Hepatocyte (in vitro differentiated cells): ENCODE results near the gene IGF2BP3. TPM values are rescaled to one million over a fixed set of nuclear protein-coding genes. Genes with fewer than 3 reads are reported as not detected.

ENCODE experiments used
- DNase-seq: peaks from one replicate; pipeline ENCODE4 v3.0.0-alpha.2; 2016; ENCODE audit warnings: low spot score
- H2AFZ ChIP-seq: fragments of 200-600 bp; sonication (generic); 2 replicates; pipeline ENCODE4 v1.6.0; 2016; ENCODE audit warnings: antibody characterized with exemption, mild to moderate bottlenecking
- H3K27ac ChIP-seq: fragments of 200-600 bp; sonication (generic); 2 replicates; pipeline ENCODE4 v1.5.1; 2016; ENCODE audit warnings: mild to moderate bottlenecking
- H3K27me3 ChIP-seq: fragments of 200-600 bp; sonication (generic); 2 replicates; pipeline ENCODE4 v1.6.1; 2016
- H3K36me3 ChIP-seq: fragments of 200-600 bp; sonication (generic); replicated peaks from 2 replicates; pipeline ENCODE4 v1.5.1; 2016; ENCODE audit warnings: low read depth; ENCODE audit not compliant: insufficient read depth
- H3K4me1 ChIP-seq: fragments of 200-600 bp; sonication (generic); 2 replicates; pipeline ENCODE4 v1.5.1; 2016; ENCODE audit warnings: mild to moderate bottlenecking, moderate library complexity; ENCODE audit not compliant: insufficient read depth
- H3K4me2 ChIP-seq: fragments of 200-600 bp; sonication (generic); 2 replicates; pipeline ENCODE4 v1.6.0; 2016
- H3K4me3 ChIP-seq: fragments of 200-600 bp; sonication (generic); 2 replicates; pipeline ENCODE4 v1.5.1; 2016; ENCODE audit warnings: mild to moderate bottlenecking
- H3K79me2 ChIP-seq: fragments of 200-600 bp; sonication (generic); 2 replicates; pipeline ENCODE4 v1.6.0; 2017; ENCODE audit warnings: mild to moderate bottlenecking
- H3K9me2 ChIP-seq: fragments of 200-600 bp; sonication (generic); replicated peaks from 2 replicates; pipeline ENCODE4 v1.6.0; 2017; ENCODE audit warnings: mild to moderate bottlenecking; ENCODE audit not compliant: insufficient read depth
- H3K9me3 ChIP-seq: fragments of 200-600 bp; sonication (generic); 2 replicates; pipeline ENCODE4 v1.5.1; 2016; ENCODE audit warnings: low read depth, mild to moderate bottlenecking
- H4K20me1 ChIP-seq: fragments of 200-600 bp; sonication (generic); 2 replicates; pipeline ENCODE4 v1.6.0; 2016; ENCODE audit warnings: mild to moderate bottlenecking; ENCODE audit not compliant: insufficient read depth, poor library complexity, severe bottlenecking
- EZH2 ChIP-seq: fragments of 200-600 bp; sonication (generic); IDR thresholded peaks from 2 replicates; pipeline ENCODE4 v1.6.1; 2016; ENCODE audit warnings: antibody characterized with exemption, mild to moderate bottlenecking, borderline replicate concordance
- EZH2phosphoT487 ChIP-seq: fragments of 200-600 bp; sonication (generic); IDR thresholded peaks from one replicate; pipeline ENCODE4 v1.6.1; 2018; ENCODE audit warnings: antibody characterized with exemption, mild to moderate bottlenecking, low read depth, moderate library complexity; ENCODE audit not compliant: unreplicated experiment, severe bottlenecking
- WGBS: methylation state at CpG from one replicate; pipeline ENCODE4 v1.1.6; 2016; ENCODE audit warnings: low lambda C conversion rate; ENCODE audit errors: missing lambda C conversion rate; 5-methylcytosine and 5-hydroxymethylcytosine counted together
- polyA plus RNA-seq: library from polyadenylated mRNA; unstranded; fragments of >200 nt; fragmentation: Nextera tagmentation; extraction: Ambion mirVana; gene quantifications from 2 replicates; pipeline ENCODE4 v1.2.1, GENCODE V29; 2016
- total RNA-seq: library from RNA; depleted of rRNA; stranded (reverse); fragments of >200 nt; gene quantifications from 2 replicates; pipeline ENCODE4 v1.2.3, GENCODE V29; 2014
- TF ChIP-seq, protein P1 (sequence below): fragments of 200-600 bp; sonication (generic); IDR thresholded peaks from 2 replicates; pipeline ENCODE4 v1.5.1; 2016; ENCODE audit warnings: antibody characterized with exemption, mild to moderate bottlenecking; ENCODE audit not compliant: poor library complexity

The IGF2BP3 gene
- total and polyA plus RNA-seq, 2 experiments from 2014 or later: 28.9 to 73.1 TPM

DNA sequence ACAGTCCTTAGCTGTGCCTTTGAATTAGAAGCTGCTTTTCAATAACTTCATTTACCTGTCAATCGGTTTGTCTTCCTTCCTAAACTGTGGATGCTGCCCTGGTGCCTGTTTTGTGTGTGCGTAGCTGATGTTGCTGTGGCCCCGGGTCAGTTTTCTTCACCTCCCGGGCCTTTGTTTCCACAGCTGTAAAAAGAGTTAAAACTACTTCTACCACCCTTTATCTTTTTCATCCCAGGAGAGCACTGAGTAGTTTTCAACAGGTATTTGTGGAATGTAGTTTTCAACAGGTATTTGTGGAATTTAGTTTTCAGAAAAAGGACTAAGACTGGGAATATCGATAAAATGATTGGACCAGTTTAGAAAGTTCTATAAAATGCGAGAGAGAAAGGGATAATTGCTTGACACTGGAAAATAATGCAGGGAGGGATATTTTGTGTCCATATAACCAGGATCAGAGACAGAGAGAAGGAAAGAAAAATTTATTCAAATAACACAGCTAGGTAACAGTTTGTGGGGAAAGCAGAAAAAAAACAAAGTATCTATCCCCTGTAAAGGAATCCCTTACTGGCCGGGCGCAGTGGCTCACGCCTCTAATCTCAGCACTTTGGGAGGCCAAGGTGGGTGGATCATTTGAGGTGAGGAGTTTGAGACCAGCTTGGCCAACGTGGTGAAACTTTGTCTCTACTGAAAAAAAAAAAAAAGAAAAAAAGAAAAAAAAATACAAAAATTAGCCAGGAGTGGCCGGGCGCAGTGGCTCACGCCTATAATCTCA is 15.9 kb upstream of the IGF2BP3 start:
- no peak overlapping the region for H3K4me3 ChIP-seq
- H3K4me1 ChIP-seq: no peaks in the 10 kb centered on the region
- no peaks in the 10 kb centered on the region for H4K20me1 ChIP-seq
- no peaks in the 10 kb centered on the region for H3K9me3 ChIP-seq
- H2AFZ ChIP-seq: no peak overlapping the region
- DNase-seq: no peak
- no peaks in the 10 kb centered on the region for H3K9me2 ChIP-seq
- no peak overlapping the region for H3K4me2 ChIP-seq
- no peaks in the 10 kb centered on the region for H3K36me3 ChIP-seq
- WGBS: 63% methylated on average over 12 of the region's 13 CpGs
- H3K79me2 ChIP-seq: no peaks in the 10 kb centered on the region
- H3K27ac ChIP-seq: no peak overlapping the region
- TF ChIP-seq EZH2 (no peak), EZH2phosphoT487 (no peak)
- TF ChIP-seq, protein P1, sequence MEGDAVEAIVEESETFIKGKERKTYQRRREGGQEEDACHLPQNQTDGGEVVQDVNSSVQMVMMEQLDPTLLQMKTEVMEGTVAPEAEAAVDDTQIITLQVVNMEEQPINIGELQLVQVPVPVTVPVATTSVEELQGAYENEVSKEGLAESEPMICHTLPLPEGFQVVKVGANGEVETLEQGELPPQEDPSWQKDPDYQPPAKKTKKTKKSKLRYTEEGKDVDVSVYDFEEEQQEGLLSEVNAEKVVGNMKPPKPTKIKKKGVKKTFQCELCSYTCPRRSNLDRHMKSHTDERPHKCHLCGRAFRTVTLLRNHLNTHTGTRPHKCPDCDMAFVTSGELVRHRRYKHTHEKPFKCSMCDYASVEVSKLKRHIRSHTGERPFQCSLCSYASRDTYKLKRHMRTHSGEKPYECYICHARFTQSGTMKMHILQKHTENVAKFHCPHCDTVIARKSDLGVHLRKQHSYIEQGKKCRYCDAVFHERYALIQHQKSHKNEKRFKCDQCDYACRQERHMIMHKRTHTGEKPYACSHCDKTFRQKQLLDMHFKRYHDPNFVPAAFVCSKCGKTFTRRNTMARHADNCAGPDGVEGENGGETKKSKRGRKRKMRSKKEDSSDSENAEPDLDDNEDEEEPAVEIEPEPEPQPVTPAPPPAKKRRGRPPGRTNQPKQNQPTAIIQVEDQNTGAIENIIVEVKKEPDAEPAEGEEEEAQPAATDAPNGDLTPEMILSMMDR: no peak
- H3K27me3 ChIP-seq: no peaks in the 10 kb centered on the region

DNA sequence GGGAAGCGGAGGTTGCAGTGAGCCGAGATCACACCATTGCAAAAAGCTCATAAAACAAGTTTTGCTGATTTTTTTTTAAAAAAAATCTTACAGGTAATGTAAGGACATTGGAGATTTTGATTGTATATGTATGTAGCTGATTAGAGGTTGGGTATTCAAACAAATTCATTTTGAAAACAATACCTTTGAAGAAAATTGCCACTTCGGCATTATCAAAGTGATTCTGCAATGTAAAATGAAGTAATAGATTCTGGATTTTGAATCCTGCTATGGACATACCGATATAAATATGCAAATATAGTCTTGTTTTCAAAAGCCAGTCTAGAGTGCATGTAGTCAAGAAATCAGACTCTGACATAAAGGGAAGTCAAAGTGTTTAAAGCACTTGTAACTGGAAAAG is 12.4 kb upstream of the IGF2BP3 start:
- Histone ChIP-seq H3K4me1 (no peaks in the 10 kb centered on the region), H3K4me2 (no peak overlapping the region), H3K36me3 (no peaks in the 10 kb centered on the region), H4K20me1 (no peaks in the 10 kb centered on the region), H3K9me2 (no peaks in the 10 kb centered on the region), H3K79me2 (no peaks in the 10 kb centered on the region), H3K27ac (no peak overlapping the region), H3K4me3 (no peak overlapping the region), H3K27me3 (no peaks in the 10 kb centered on the region), H3K9me3 (no peaks in the 10 kb centered on the region), H2AFZ (no peak overlapping the region)
- no peak for DNase-seq
- 98% methylated on average over 4 of the region's 4 CpGs for WGBS
- TF ChIP-seq EZH2: no peak
- no peak for TF ChIP-seq EZH2phosphoT487
- TF ChIP-seq, protein P1: no peak

DNA sequence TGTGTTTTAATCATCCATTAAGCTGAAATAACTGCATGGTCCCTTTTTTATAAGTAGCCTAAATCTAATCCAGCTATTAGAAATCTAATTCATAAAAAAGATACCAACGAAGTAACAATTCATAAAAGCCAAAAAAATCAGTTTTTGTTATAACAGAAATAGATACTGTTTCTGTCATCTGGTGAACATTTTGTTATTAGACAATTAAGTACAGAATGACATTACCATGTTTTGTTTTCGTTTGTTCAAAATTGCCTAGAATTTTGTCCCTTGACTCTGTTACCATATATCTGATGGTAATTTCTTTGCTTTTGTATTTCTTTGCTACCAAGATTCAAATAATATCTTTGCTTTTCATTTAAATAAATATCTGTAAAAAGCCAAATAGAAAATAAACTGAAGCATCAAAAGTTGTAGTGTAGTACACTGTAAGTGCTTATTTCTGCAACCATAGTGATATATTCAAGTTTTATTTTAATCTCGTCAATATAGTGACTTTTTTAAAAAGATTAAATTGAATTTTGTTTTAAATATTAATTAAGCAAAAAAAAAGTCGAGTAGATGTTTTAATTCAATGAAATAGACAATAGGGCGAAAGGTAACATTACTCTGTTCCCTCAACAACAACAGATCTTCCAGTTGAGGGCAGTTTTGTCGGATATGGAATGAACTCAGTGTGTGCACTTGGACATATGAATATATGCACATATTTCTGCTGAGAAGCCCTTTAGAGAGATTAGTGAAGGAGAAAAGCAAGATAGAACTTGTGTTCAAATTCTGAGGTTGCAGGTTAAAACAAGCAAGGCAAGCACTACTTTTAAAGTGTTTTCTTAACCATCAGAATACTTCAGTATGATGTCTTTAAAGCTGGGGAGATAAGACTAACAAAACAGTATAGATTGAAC is 7.9 kb upstream of the IGF2BP3 start:
- no peak overlapping the region for H2AFZ ChIP-seq
- H3K4me1 ChIP-seq: no peaks in the 10 kb centered on the region
- H3K9me2 ChIP-seq: no peaks in the 10 kb centered on the region
- H3K36me3 ChIP-seq: no peaks in the 10 kb centered on the region
- TF ChIP-seq EZH2 (no peak), EZH2phosphoT487 (no peak)
- TF ChIP-seq, protein P1: no peak
- H3K4me3 ChIP-seq: no peak overlapping the region
- H3K27me3 ChIP-seq: no peaks in the 10 kb centered on the region
- peaks cover 7% of the 10 kb centered on the region for H3K79me2 ChIP-seq
- no peak for DNase-seq
- H4K20me1 ChIP-seq: no peaks in the 10 kb centered on the region
- H3K27ac ChIP-seq: no peak overlapping the region
- H3K9me3 ChIP-seq: no peaks in the 10 kb centered on the region
- 85% methylated on average over 6 of the region's 6 CpGs for WGBS
- H3K4me2 ChIP-seq: no peak overlapping the region
